Suppressor macrophage (primary cell): ENCODE measurements around the gene MYL12A.

Experiments used
- DNase-seq, 4 experiments: peaks; one replicate each; pipeline ENCODE4 v3.0.0-alpha.2; 2020 to 2022

MYL12A gene

DNA sequence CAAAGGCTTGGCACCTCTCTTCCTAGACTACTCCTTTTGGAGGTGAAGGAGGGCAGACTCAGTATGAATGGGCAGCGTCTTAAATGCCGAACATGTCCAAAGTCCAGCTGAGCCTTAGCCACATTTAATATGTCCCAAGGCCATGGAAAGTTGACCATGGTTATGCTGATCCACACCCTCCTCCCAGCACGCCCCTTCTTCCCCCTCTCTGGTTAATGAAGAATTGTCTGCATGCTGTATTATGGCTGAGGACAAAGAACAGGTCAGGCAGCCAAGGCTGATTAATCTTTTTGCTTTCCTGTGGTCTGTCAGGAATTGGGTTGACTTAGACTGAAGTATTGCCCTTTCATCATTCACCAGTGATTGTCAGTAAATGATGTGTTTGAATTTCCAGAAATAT, 22.0 kb upstream of the MYL12A start:
- no peak for DNase-seq

GRCh38 chr18:3226048-3226447, 21.6 kb upstream of the MYL12A start:
- no peak for DNase-seq

GRCh38 chr18:3230401-3231334, 16.9 kb upstream of the MYL12A start:
- DNase-seq, result peak in 1 of 4 experiments; percentile 9

- no peak for DNase-seq
Measured at GRCh38 chr18:3233004-3233403, 14.6 kb upstream of the MYL12A start.

- DNase-seq, result no peak
Measured at GRCh38 chr18:3233433-3234168, 14.0 kb upstream of the MYL12A start.

GRCh38 chr18:3234457-3234856, 13.1 kb upstream of the MYL12A start:
- DNase-seq, result no peak

- DNase-seq, result peak in 1 of 4 experiments; percentile 16
Measured at GRCh38 chr18:3235846-3236245, 11.8 kb upstream of the MYL12A start.

DNA sequence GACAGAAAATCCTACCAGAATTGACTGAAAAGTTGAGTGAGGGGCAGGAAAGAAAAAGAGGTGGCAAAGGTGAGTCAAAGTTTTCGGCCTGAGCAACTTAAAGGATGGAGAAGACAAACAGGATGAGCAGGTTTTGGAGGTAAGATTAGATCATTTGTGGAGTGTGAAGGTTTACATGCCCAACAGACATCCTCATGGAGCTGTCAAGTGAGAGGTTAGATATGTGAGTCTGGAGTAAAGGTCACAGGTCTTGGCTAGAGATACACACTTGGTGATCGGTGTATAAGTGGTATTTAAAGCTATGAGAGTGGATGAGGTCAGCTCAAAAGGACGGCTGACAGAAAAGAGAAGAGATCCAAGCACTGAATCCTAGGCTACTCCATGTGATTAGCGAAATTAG, 11.1 kb upstream of the MYL12A start:
- no peak for DNase-seq

DNA sequence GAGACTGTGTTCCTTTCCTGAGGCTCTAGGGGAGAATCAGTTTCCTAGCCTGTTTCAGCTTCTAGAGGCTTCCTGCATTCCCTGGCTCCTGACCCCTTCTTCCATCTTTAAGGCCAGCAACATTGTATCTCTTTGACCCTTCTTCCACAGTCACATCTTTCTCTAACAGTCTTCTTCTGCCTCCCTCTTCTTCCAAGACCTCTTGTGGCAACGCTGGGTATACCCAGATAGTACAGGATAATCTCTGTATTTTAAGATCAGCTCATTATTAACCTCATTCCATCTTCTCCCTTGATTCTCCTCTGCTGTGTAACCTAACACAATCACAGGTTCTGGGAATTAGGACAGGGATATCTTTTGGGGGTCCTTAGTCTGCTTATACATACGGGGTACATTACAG, 8.9 kb upstream of the MYL12A start:
- DNase-seq, result no peak

- no peak for DNase-seq
Measured at GRCh38 chr18:3245185-3245564, 2.4 kb upstream of the MYL12A start.

GRCh38 chr18:3245853-3246634, 1.6 kb upstream of the MYL12A start:
- peak; percentile 92 to 96 (median 94) for DNase-seq

DNA sequence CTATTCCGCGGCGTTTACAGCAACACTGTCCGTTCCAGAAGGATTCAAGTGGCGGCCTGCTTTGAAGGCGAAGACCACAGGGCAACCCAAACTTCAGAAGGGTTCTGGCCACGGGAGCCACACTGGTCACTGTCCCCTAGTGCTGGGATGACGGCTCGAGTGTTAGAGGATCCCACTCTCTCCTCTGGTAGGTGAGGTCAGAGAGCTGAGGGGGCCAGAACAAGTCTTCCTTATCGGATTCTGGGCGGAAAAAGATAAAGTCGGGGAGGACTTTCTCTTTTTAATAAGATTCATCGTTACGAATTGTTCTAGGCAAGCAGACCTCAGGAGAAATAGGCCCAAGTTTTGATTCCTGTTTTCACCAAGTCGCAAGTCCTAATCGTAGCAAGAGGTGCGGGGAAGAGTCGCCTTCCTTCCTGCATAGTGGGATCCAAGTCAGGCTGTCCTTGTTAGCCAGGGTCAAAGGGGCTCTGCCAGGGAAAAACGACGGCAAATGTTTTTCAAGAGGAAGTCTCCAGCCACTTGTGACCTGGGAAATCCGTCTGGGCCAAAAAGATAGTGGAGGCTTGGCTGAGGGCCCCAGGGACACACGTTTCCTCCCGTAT, 864 bp upstream of the MYL12A start:
- peak in 3 of 4 experiments; percentile 47 to 56 (median 54) for DNase-seq

DNA sequence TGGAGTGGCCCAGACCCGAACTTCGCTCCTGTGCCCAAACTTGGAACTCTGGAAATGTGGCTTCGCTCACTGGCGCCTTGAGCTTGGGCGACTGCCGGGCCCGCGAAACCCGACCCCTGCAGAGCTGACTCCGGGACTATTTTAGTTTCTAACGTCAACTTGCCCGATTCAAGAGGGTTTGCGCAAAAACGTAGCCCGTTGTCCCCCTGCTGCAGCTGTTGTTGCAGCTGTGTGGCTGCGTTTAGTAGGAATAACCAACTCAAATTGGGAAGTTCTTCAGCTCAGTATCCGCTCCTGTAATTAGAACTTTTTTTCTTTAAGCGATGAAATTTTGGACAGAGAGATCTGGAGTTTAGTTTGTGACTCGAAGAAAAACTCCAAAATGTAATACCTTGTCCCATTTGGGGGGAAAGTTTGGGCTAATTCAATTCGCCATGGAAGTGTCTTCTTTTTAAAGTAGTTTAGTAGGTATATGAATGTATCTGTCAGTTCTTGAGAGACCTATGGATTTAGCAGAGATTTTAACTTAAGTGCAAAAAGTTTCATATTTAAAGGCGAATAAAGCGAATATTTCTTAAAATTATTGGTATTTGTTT, 559 bp downstream of the MYL12A start:
- peak; percentile 49 to 62 (median 60) for DNase-seq

GRCh38 chr18:3248658-3249359, 1.2 kb downstream of the MYL12A start:
- DNase-seq, result peak; percentile 29 to 66 (median 52)

DNA sequence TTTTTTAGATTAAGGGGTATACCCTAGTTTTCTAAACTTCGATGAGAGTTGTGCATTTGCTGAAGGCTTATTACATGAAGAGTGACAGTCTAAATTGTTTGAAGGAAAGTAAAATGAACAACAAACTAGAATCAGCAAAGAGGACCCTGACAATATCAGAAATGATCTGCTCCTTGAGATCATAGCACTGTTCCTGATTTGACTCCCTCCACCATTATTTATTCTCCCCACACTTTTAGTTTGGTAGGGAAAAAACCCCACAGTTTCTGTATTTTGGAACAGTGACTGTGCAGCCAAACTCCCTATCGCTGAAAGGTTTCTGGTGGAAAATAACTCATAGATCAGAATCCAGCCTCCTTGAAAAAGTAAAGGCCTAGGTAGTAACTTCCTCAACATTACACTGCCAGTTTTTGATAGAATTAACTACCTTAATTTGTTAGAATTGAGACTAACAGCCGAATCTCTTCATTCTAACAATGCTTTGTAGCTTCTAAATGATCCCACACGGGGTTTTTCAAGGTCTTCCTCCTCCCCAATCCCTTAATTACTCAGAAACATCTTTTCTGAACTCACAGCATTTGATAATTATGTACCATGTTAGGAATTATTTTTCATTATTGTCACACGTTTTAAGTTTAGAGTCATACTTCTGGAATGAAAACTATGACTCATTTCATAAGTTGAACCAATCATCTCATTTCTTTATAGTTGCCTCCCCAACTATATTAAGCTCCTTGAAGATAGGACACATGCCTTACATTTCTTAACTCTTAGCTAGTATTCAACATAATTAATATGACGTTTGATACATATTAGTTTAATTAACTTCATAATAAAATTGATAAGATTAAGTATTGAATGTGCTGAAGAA, 2.9 kb downstream of the MYL12A start:
- DNase-seq, result peak in 1 of 4 experiments; percentile 31

- peak in 1 of 4 experiments; percentile 25 for DNase-seq
Measured at GRCh38 chr18:3251249-3251962, 3.8 kb downstream of the MYL12A start.

DNA sequence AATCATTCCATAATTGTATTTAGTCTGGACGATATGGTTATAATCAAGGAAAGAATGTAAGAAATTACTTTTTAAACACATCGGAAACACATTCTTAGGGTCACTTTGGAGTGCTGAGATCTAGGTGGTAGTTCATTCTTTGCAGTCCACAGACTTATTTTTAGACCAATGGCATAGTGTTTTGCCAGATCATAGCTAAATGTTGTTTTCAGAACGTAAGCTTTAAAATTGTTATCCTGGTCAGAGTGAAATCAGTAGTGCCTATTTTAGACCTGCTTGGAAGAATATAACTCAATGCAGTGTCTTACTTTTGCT, 4.3 kb downstream of the MYL12A start:
- no peak for DNase-seq

DNA sequence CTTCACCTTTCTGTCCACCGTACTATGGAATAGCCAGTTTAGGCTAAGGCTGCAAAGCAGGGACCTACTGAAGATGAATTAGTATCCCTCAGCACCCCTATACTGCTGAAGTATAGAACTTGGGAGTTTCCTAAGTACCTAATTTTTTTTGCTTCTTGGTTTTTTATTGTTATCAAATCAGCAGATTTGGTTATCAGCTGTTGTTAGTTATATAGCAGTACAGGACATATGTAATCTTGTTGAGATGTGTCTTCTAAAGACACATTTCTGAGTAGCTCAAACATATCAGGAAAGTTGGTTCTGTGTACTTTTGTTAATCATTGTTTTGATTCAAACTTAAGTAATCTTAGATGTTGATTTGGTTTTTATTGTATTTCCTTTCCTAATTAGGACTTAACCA, 5.2 kb downstream of the MYL12A start:
- DNase-seq, result no peak

DNA sequence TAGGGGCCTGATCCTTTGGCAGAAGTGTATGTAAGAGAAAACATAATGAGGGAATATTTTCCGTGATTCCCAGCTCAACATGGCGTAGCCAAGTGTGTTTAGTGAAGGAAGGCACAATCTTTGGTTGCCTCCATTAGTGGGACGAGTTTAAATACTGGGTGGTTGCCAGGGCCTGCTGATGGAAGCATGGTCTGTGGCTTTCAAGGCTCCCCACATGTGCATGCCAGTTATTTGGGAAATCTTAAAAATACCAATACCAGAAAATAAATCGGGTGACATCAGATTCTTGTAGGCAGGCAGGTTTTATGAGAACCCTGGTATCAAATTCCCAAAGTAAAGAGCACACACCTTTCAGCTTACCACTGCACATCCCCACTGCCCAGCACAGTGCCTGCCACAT, 7.1 kb downstream of the MYL12A start:
- DNase-seq, result no peak
